K562 (cell line): Measurements from ENCODE around the gene TMTC2. TPM values are rescaled to one million over a fixed set of nuclear protein-coding genes. Genes with fewer than 3 reads are reported as not detected.

Experiments
- ATAC-seq: fragments of 200-7000 bp; cut with Tn5 transposase; 3 replicates; pipeline ENCODE4 v1.9.1; 2020; ENCODE audit warnings: moderate library complexity
- BruUV-seq: library from RNA; stranded (reverse); fragments of 400-500 nt; replicated peaks from 2 replicates; lab custom pipeline; 2021; lab: Mats Ljungman, UMichigan
- CTCF ChIA-PET: fragments of 300-600 bp; formaldehyde crosslinking; extraction: SDS; loops from one replicate; lab custom pipeline; 2021; ENCODE audit warnings: low intra/inter-chr PET ratio; lab: Yijun Ruan, JAX
- POLR2A ChIA-PET: fragments of 300-600, 350-650 bp; sonication (Branson Sonifier 250); formaldehyde crosslinking; extraction: SDS; loops from one replicate; lab custom pipeline; 2021; ENCODE audit warnings: antibody characterized with exemption, inconsistent platforms; lab: Yijun Ruan, JAX
- DNase-seq, 4 experiments: peaks; one replicate each; pipeline versions ENCODE4 v3.0.0 to v3.0.0-alpha.2; 2011 to 2018; ENCODE audit warnings: low spot score in 3 of 4, mixed read lengths in 3 of 4; ENCODE audit errors: extremely low read depth in 1 of 4
- FAIRE-seq: peaks from 2 replicates; lab custom pipeline; 2011; peaks lifted over from hg19 to GRCh38; lab: Jason Lieb, UNC
- H2AFZ ChIP-seq: 2 replicates; pipeline ENCODE4 v1.6.0; 2011; ENCODE audit warnings: low read depth, low read length, control low read depth, inconsistent platforms
- H3K27ac ChIP-seq: fragments of 200-600 bp; 3 replicates; pipeline ENCODE4 v1.8.0; 2011; ENCODE audit warnings: low read depth, mild to moderate bottlenecking, control low read depth, inconsistent platforms, low read length, moderate library complexity, mixed read lengths; ENCODE audit errors: extremely low read depth
- H3K27me3 ChIP-seq, 2 experiments: fragments of 300-600 bp in 1 of 2; 2 replicates in 1 of 2; 3 replicates in 1 of 2; pipeline versions ENCODE4 v1.6.0 to v1.8.0; 2011; ENCODE audit warnings: inconsistent platforms in 2 of 2, low read length in 2 of 2, mild to moderate bottlenecking in 1 of 2, mixed read lengths in 1 of 2, moderate library complexity in 1 of 2; ENCODE audit not compliant: control insufficient read depth in 2 of 2, insufficient read depth in 2 of 2
- H3K36me3 ChIP-seq: fragments of 300-600 bp; 3 replicates; pipeline ENCODE4 v1.8.0; 2011; ENCODE audit warnings: mild to moderate bottlenecking, low read length, inconsistent platforms; ENCODE audit not compliant: control insufficient read depth, insufficient read depth
- H3K4me1 ChIP-seq, 2 experiments: fragments of 200-600 bp in 1 of 2; replicated peaks in 1 of 2; 2 replicates in 1 of 2; 3 replicates in 1 of 2; pipeline versions ENCODE4 v1.5.1 to v1.8.0; 2011; ENCODE audit warnings: inconsistent platforms in 2 of 2, low read length in 2 of 2, mild to moderate bottlenecking in 1 of 2, mixed read lengths in 1 of 2, moderate library complexity in 1 of 2; ENCODE audit not compliant: control insufficient read depth in 2 of 2, insufficient read depth in 2 of 2
- H3K4me2 ChIP-seq: 2 replicates; pipeline ENCODE4 v1.6.1; 2011; ENCODE audit warnings: low read length, control low read depth, inconsistent platforms, mixed read lengths; ENCODE audit not compliant: insufficient read depth
- H3K4me3 ChIP-seq: fragments of 200-600 bp; sonication (generic), shearing (Covaris generic); 2 replicates; pipeline ENCODE4 v1.5.1; 2016; ENCODE audit warnings: control low read depth, inconsistent platforms
- H3K79me2 ChIP-seq: fragments of 200-600 bp; 3 replicates; pipeline ENCODE4 v1.8.0; 2011; ENCODE audit warnings: low read length, inconsistent platforms; ENCODE audit not compliant: control insufficient read depth, insufficient read depth
- H3K9ac ChIP-seq, 2 experiments: 2 replicates each; pipeline versions ENCODE4 v1.6.0 to v1.6.1; 2011; ENCODE audit warnings: low read depth in 2 of 2, low read length in 2 of 2, control low read depth in 1 of 2, inconsistent platforms in 1 of 2, mild to moderate bottlenecking in 1 of 2, mixed read lengths in 1 of 2; ENCODE audit not compliant: insufficient read depth in 1 of 2
- H3K9me1 ChIP-seq: one replicate; pipeline ENCODE4 v1.6.0; 2011; ENCODE audit warnings: inconsistent platforms, mild to moderate bottlenecking, low read length, moderate library complexity; ENCODE audit not compliant: control insufficient read depth, insufficient read depth
- H3K9me3 ChIP-seq: replicated peaks from 2 replicates; pipeline ENCODE4 v1.5.1; 2011; ENCODE audit warnings: low read depth, low read length, inconsistent platforms; ENCODE audit not compliant: control insufficient read depth, insufficient read depth
- H4K20me1 ChIP-seq: replicated peaks from 2 replicates; pipeline ENCODE4 v1.6.1; 2011; ENCODE audit warnings: low read length, inconsistent platforms, mixed read lengths; ENCODE audit not compliant: control insufficient read depth, insufficient read depth
- ATF1 ChIP-seq, 2 experiments: fragments of 450-650 bp in 1 of 2; IDR thresholded peaks; 2 replicates each; pipeline ENCODE4 v1.6.1; 2016; ENCODE audit warnings: missing compliant biosample characterization in 1 of 2, missing genetic modification characterization in 1 of 2
- CREB3L1 ChIP-seq: fragments of 450-650 bp; IDR thresholded peaks from 2 replicates; pipeline ENCODE4 v1.6.1; 2014; ENCODE audit warnings: low read depth, mild to moderate bottlenecking, moderate library complexity, borderline replicate concordance
- MCM3 ChIP-seq: fragments of 450-650 bp; IDR thresholded peaks from 2 replicates; pipeline ENCODE4 v1.6.1; 2016
- NELFE ChIP-seq: IDR thresholded peaks from 2 replicates; pipeline ENCODE4 v1.6.1; 2011; ENCODE audit warnings: mild to moderate bottlenecking; ENCODE audit not compliant: insufficient read depth, insufficient read length
- SMARCB1 ChIP-seq: IDR thresholded peaks from 2 replicates; pipeline ENCODE4 v1.6.1; 2011; ENCODE audit warnings: improper control_type of control experiment, low read depth; ENCODE audit not compliant: insufficient read length
- TRIM25 ChIP-seq: fragments of 450-650 bp; IDR thresholded peaks from 2 replicates; pipeline ENCODE4 v1.7.0; 2016; ENCODE audit warnings: borderline replicate concordance
- ZBTB2 ChIP-seq: fragments of 450-650 bp; IDR thresholded peaks from 2 replicates; pipeline ENCODE4 v1.6.1; 2016; ENCODE audit warnings: antibody characterized with exemption
- ZBTB40 ChIP-seq, 2 experiments: fragments of 450-650 bp in 1 of 2; sonication (generic) in 1 of 2; formaldehyde crosslinking in 1 of 2; IDR thresholded peaks; 2 replicates each; pipeline versions ENCODE4 v1.7.1 to v1.9.0; 2016 to 2022; ENCODE audit warnings: inconsistent platforms in 1 of 2, mild to moderate bottlenecking in 1 of 2, missing genetic modification reagents in 1 of 2
- WGBS: fragments of 100-300 bp; shearing (Covaris generic); methylation state at CpG from one replicate; pipeline ENCODE4 v1.1.6; 2016; ENCODE audit warnings: low coverage, mixed read lengths; ENCODE audit not compliant: insufficient coverage; ENCODE audit errors: missing lambda C conversion rate; 5-methylcytosine and 5-hydroxymethylcytosine counted together
- in situ Hi-C: fragments of 300-500 bp; cut with MboI; formaldehyde crosslinking; loops from 4 replicates; pipeline ENCODE4 v1.15.0; 2018; ENCODE audit warnings: inconsistent platforms, mixed read lengths
- intact Hi-C: fragments of 100-400 bp; cut with micrococcal nuclease; formaldehyde crosslinking; loops from 2 replicates; pipeline ENCODE4 v1.14.2; 2022
- polyA plus RNA-seq, 8 experiments: library from polyadenylated mRNA; depleted of rRNA in 4 of 8; stranded (reverse) in 5 of 8; unstranded in 3 of 8; fragments of >200 nt; fragmentation: Nextera tagmentation in 2 of 8; fragmentation: Illumina TruSeq in 1 of 8; extraction: Ambion mirVana in 2 of 8; extraction: Trizol in 1 of 8; gene quantifications; 2 replicates each; pipeline versions ENCODE4 v1.2.1 to v1.2.3, GENCODE V29; 2011 to 2014; ENCODE audit warnings: inconsistent platforms in 1 of 8, missing spikeins in 1 of 8
- total RNA-seq, 7 experiments: library from RNA; depleted of rRNA in 6 of 7; stranded (reverse); fragments of >200 nt in 6 of 7; fragmentation: Illumina TruSeq in 2 of 7; extraction: Trizol in 2 of 7; gene quantifications; 2 replicates each; pipeline versions ENCODE4 v1.2.1 to v1.2.3, GENCODE V29; 2011 to 2021; ENCODE audit warnings: low replicate concordance in 1 of 7

Gene TMTC2
- total and polyA plus RNA-seq, 9 of the 15 experiments (the other 6 are each of a cell fraction or from before 2014, with no cell fraction given) = 0.29 to 1.1 (median 0.55) TPM

GRCh38 chr12:82800185-82800584 lies 113.5 kb downstream of the TMTC2 start:
- in situ Hi-C loops = no loop called here
- Histone ChIP-seq H3K36me3 (no peaks in the 10 kb centered on the region), H3K4me3 (no peak overlapping the region), H3K4me1 (no peaks in the 10 kb centered on the region), H2AFZ (no peak overlapping the region), H3K79me2 (no peaks in the 10 kb centered on the region), H3K27me3 (no peaks in the 10 kb centered on the region), H3K4me2 (no peak overlapping the region), H3K27ac (no peak overlapping the region), H3K9me3 (no peaks in the 10 kb centered on the region), H3K9me1 (no peaks in the 10 kb centered on the region), H3K9ac (no peak overlapping the region), H4K20me1 (no peaks in the 10 kb centered on the region)
- intact Hi-C loops = no loop called here
- ATAC-seq (no peak), DNase-seq (no peak), FAIRE-seq (no peak)
- 0% methylated on average over 2 of the region's 2 CpGs for WGBS
- ChIA-PET CTCF (no interaction called here), POLR2A (no interaction called here)
- BruUV-seq = no TSS peak
- TF ChIP-seq ZBTB2 (no peak), ZBTB40 (IDR thresholded peaks at IDR 0.05) (no peak), ZBTB40 (CRISPR knock-in tag; IDR thresholded peaks at IDR 0.05) (no peak), TRIM25 (no peak), ATF1 (CRISPR knock-in tag; IDR thresholded peaks at IDR 0.05) (no peak), ATF1 (tag; IDR thresholded peaks at IDR 0.05) (no peak), NELFE (no peak), SMARCB1 (no peak), MCM3 (no peak), CREB3L1 (no peak)
